GM06990 (cell line): ENCODE data around the gene DDR2.

ENCODE experiments used
- DNase-seq: peaks from one replicate; pipeline ENCODE4 v3.0.0-alpha.2; 2011; ENCODE audit not compliant: insufficient read length; ENCODE audit errors: extremely low read depth
- H3K27me3 ChIP-seq: replicated peaks from 2 replicates; pipeline ENCODE4 v1.6.0; 2011; ENCODE audit warnings: low read length; ENCODE audit not compliant: control insufficient read depth, insufficient read depth
- H3K36me3 ChIP-seq: 2 replicates; pipeline ENCODE4 v1.5.1; 2011; ENCODE audit warnings: low read length; ENCODE audit not compliant: control insufficient read depth, insufficient read depth
- H3K4me3 ChIP-seq: replicated peaks from 2 replicates; pipeline ENCODE4 v1.5.1; 2011; ENCODE audit warnings: low read depth, mild to moderate bottlenecking, control low read depth, low read length
- TF ChIP-seq, protein P1 (sequence below): IDR thresholded peaks from 2 replicates; pipeline ENCODE4 v1.5.1; 2011; ENCODE audit warnings: low read length, control low read depth, mild to moderate bottlenecking, inconsistent platforms; ENCODE audit not compliant: insufficient read depth, poor library complexity, severe bottlenecking

DDR2 gene

DNA sequence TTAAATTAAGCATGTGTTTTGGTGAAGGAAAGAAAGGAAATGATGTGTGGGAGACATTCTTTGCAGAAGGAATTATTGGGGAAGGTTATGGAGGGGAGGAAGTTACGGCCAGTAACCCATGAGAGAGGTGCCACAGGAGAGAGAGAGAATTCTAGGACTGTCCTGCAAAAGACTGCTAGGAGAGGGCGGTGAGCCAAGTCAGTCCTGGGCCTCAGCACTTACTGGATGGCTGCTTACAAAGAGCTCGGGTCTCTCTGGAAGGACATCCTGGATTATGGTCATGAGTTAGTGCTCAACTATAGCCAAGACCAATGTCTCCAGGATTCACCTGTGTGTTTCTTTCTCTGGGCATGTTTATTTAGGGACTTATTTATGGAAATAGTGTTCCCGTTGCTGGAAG lies 83.9 kb downstream of the DDR2 start:
- Histone ChIP-seq H3K36me3 (no peaks in the 10 kb centered on the region), H3K27me3 (no peaks in the 10 kb centered on the region), H3K4me3 (no peak overlapping the region)
- no peak for DNase-seq
- TF ChIP-seq, protein P1, sequence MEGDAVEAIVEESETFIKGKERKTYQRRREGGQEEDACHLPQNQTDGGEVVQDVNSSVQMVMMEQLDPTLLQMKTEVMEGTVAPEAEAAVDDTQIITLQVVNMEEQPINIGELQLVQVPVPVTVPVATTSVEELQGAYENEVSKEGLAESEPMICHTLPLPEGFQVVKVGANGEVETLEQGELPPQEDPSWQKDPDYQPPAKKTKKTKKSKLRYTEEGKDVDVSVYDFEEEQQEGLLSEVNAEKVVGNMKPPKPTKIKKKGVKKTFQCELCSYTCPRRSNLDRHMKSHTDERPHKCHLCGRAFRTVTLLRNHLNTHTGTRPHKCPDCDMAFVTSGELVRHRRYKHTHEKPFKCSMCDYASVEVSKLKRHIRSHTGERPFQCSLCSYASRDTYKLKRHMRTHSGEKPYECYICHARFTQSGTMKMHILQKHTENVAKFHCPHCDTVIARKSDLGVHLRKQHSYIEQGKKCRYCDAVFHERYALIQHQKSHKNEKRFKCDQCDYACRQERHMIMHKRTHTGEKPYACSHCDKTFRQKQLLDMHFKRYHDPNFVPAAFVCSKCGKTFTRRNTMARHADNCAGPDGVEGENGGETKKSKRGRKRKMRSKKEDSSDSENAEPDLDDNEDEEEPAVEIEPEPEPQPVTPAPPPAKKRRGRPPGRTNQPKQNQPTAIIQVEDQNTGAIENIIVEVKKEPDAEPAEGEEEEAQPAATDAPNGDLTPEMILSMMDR: no peak

DNA sequence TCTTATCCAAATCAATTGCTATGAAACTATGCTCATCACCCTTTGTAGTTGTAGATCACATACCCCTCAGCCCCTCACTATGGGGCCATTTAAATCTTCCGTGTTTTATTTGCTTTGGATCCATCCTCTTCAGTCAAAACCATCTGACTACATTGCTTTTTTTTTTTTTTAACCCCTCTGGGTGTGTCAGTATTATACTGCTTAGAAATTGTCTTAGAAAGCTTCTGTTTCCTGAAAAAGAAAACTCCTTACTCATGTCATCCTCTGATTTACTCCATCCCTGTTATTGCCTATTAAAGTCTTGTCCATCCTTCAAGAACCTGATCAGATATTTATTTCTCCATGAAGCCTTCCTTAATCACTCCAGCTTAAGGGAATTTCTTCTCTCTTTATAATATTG lies 84.3 kb downstream of the DDR2 start:
- no peak for DNase-seq
- TF ChIP-seq, protein P1: no peak
- no peak overlapping the region for H3K4me3 ChIP-seq

DNA sequence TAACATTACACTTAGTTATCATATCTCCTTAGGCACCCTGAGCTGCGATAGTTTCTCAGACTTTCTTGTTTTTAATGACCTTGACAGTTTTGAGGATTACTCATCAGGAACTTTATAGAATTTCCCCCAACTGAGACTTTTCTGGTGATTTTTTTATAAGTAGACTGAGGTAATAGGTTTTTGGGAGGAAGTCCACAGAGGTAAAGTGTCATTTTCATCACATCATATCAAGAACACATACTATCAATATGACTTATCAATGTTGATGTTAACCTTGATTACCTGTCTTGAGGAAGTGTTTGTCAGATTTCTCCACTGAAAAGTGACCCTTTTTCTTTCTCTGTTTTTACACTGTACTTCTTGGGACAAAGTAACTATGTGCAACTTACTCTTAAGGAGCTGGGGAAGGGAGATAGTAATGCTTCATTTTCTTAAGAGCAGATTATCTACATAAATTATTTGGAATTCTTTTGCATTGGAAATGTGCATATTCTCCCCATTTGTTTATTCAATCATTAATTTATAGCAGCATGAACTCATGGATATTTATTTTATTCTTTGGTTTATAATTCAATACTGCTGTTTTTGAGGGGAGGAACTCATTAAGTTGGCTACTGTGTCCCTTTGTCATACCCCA lies 85.4 kb downstream of the DDR2 start:
- Histone ChIP-seq H3K27me3 (no peaks in the 10 kb centered on the region), H3K4me3 (no peak overlapping the region), H3K36me3 (no peaks in the 10 kb centered on the region)
- peak; percentile 34 for DNase-seq
- TF ChIP-seq, protein P1: no peak

More for the DNA sequence above, 84.3 kb downstream of the DDR2 start:
- Histone ChIP-seq H3K27me3 (no peaks in the 10 kb centered on the region), H3K36me3 (no peaks in the 10 kb centered on the region)

DNA sequence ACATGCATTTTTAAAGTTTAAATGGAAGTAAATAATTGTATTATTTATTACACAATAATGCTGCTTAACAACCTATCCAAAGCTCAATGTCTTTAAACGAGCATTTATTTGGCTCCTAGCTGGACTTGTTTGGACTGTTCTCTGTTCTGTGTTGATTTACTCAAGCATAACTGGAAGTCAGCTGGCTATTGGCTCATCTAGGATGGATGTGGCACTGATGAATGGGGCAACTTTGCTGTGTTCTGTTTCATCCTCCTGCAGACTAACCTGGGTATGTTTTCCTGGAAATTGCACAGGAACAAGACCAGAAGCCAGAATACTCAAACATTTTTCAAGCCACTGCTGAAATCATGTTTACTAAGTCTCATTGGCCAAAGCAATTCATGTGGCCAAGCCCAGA lies 87.4 kb downstream of the DDR2 start:
- TF ChIP-seq, protein P1: no peak

DNA sequence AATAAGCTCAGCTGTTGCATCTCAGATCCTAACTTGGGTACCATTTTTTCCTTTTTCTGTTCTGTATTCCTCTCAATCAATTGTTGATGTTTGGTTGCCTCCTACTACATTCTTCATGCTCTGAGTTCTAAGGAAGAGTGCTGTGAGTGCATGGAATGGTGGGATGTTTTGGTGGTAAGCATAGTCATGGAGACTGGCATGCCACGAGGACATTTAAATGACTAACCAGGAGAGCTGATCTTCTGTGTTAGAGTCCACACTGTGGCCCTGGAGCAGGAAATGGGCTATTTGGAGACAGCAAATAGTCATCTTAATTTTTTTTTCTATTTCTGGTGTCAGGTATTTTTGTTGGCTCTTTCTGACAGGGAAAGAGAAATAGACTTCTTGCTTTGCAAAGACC lies 88.7 kb downstream of the DDR2 start:
- DNase-seq: no peak
- Histone ChIP-seq H3K4me3 (no peak overlapping the region), H3K27me3 (no peaks in the 10 kb centered on the region), H3K36me3 (no peaks in the 10 kb centered on the region)
- TF ChIP-seq, protein P1: no peak

More for the DNA sequence above, 87.4 kb downstream of the DDR2 start:
- Histone ChIP-seq H3K4me3 (no peak overlapping the region), H3K36me3 (no peaks in the 10 kb centered on the region), H3K27me3 (no peaks in the 10 kb centered on the region)
- no peak for DNase-seq

DNA sequence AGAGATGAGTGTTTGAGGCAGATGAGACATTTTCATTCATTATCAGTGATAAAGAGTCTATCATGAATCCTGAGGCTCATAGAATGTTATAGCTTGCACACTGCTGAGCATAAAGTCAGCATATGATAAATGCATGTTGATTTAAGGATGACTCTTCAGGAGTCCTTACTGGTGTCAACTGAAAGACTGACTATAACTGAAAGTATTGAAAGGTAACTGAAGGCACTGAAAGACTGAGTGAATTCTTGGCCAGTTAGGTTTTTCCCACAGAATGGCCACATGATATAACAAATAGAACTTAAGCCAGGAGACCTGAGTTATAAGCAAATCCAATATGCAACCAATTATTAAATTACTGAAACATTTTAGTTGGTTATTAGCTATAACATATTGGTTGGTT lies 89.2 kb downstream of the DDR2 start:
- Histone ChIP-seq H3K27me3 (no peaks in the 10 kb centered on the region), H3K4me3 (no peak overlapping the region), H3K36me3 (no peaks in the 10 kb centered on the region)
- no peak for DNase-seq
- TF ChIP-seq, protein P1: no peak
